MCF 10A (cell line): ENCODE data around the gene EDEM1. TPM values are rescaled to one million over a fixed set of nuclear protein-coding genes. Genes with fewer than 3 reads are reported as not detected.

Source experiments
- BruUV-seq: library from RNA; stranded (reverse); fragments of 400-500 nt; replicated peaks from 2 replicates; lab custom pipeline; 2021; lab: Mats Ljungman, UMichigan
- CTCF ChIA-PET: fragments of 300-600 bp; sonication (Branson Sonifier 250); formaldehyde crosslinking; extraction: SDS; loops from one replicate; lab custom pipeline; 2021; ENCODE audit warnings: antibody characterized with exemption, inconsistent platforms; lab: Yijun Ruan, JAX
- POLR2A ChIA-PET: fragments of 300-600, 350-650 bp; sonication (Branson Sonifier 250); formaldehyde crosslinking; extraction: SDS; loops from one replicate; lab custom pipeline; 2020; ENCODE audit warnings: antibody characterized with exemption, inconsistent platforms; lab: Yijun Ruan, JAX
- DNase-seq: peaks from one replicate; pipeline ENCODE4 v3.0.0-alpha.2; 2018; ENCODE audit not compliant: unreplicated experiment
- H3K27ac Mint-ChIP-seq: one replicate; pipeline ENCODE4 v1.8.0; 2022; ENCODE audit warnings: mild to moderate bottlenecking, low read depth, mixed read lengths; ENCODE audit not compliant: unreplicated experiment
- H3K27me3 Mint-ChIP-seq: one replicate; pipeline ENCODE4 v1.8.0; 2022; ENCODE audit warnings: mixed read lengths; ENCODE audit not compliant: insufficient read depth, unreplicated experiment
- H3K36me3 Mint-ChIP-seq: one replicate; pipeline ENCODE4 v1.8.0; 2022; ENCODE audit warnings: mild to moderate bottlenecking, moderate library complexity, mixed read lengths; ENCODE audit not compliant: insufficient read depth, unreplicated experiment
- H3K4me1 Mint-ChIP-seq: one replicate; pipeline ENCODE4 v1.8.0; 2022; ENCODE audit warnings: mixed read lengths; ENCODE audit not compliant: insufficient read depth, unreplicated experiment
- H3K4me3 Mint-ChIP-seq: one replicate; pipeline ENCODE4 v1.8.0; 2022; ENCODE audit warnings: mild to moderate bottlenecking, moderate library complexity, mixed read lengths; ENCODE audit not compliant: unreplicated experiment
- H3K9me3 Mint-ChIP-seq: one replicate; pipeline ENCODE4 v1.8.0; 2022; ENCODE audit warnings: mixed read lengths; ENCODE audit not compliant: unreplicated experiment
- intact Hi-C: fragments of 100-400 bp; cut with micrococcal nuclease; formaldehyde crosslinking; loops from 2 replicates; pipeline ENCODE4 v1.14.1; 2022
- total RNA-seq: library from RNA; stranded (reverse); gene quantifications from 2 replicates; pipeline ENCODE4 v1.2.3, GENCODE V29; 2022
- TF ChIP-seq, protein P1 (sequence below): fragments of 200-600 bp; IDR thresholded peaks from one replicate; pipeline ENCODE4 v1.8.0; 2022; ENCODE audit warnings: antibody characterized with exemption, mild to moderate bottlenecking; ENCODE audit not compliant: unreplicated experiment

The EDEM1 gene
- total RNA-seq, 1 experiment from 2014 or later: 114 TPM

DNA sequence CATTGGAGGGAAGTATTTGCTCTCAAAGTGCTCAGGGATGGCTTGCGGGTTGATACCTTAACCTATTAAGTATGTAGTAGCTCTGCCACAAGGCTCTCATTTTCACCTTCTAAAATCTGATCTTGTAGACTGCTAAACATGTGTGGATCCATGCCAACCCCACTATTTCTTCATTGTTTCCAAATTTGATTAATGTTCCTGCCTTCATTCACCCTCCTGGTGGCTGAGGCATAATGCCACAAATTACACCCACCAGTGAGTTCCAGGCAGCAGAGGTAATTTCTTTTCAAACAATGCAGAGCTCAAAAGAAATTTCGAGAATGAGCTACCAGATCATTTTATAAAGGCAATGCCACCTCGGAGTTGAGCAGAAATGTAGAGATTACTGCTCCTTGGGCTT lies 71.0 kb downstream of the EDEM1 start:
- CTCF ChIA-PET: no interaction called here
- no peaks in the 10 kb centered on the region for H3K9me3 Mint-ChIP-seq
- no peak for DNase-seq
- no TSS peak for BruUV-seq
- POLR2A ChIA-PET: interaction anchor here (0.6 to 1.0 kb wide), 2 partner anchors 8 to 65 kb away, joined by 3 to 4 read pairs; no protein-coding TSS in a partner anchor
- H3K27me3 Mint-ChIP-seq: no peaks in the 10 kb centered on the region
- no peaks in the 10 kb centered on the region for H3K4me1 Mint-ChIP-seq
- TF ChIP-seq, protein P1, sequence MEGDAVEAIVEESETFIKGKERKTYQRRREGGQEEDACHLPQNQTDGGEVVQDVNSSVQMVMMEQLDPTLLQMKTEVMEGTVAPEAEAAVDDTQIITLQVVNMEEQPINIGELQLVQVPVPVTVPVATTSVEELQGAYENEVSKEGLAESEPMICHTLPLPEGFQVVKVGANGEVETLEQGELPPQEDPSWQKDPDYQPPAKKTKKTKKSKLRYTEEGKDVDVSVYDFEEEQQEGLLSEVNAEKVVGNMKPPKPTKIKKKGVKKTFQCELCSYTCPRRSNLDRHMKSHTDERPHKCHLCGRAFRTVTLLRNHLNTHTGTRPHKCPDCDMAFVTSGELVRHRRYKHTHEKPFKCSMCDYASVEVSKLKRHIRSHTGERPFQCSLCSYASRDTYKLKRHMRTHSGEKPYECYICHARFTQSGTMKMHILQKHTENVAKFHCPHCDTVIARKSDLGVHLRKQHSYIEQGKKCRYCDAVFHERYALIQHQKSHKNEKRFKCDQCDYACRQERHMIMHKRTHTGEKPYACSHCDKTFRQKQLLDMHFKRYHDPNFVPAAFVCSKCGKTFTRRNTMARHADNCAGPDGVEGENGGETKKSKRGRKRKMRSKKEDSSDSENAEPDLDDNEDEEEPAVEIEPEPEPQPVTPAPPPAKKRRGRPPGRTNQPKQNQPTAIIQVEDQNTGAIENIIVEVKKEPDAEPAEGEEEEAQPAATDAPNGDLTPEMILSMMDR: no peak
- intact Hi-C loops: no loop called here
- H3K27ac Mint-ChIP-seq: no peak overlapping the region
- H3K4me3 Mint-ChIP-seq: no peak overlapping the region
- peaks cover 2% of the 10 kb centered on the region for H3K36me3 Mint-ChIP-seq

DNA sequence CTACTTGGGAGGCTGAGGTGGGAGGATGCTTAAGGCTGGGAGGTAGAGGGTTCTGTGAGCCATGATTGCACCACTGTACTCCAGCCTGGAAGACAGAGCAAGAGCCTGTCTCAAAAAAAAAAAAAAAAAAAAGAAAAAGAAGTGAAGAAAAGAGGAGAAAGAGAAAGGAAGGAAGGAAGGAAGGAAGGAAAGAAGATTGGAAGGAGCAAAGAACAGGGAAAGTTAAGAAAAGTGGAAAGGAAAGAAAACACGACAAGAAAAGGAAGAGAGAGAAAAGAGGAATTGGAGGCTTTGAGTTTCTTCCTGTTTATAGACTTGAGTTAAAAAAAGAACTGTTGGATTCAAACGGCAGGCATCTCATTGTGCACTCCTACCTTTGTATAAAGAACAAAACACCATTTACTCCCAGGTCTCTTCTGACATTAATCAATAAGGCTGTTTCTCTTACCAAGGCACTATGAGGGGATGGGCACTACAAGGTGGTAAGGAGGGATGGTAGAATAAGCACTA lies 73.5 kb downstream of the EDEM1 start:
- no peak for DNase-seq
- ChIA-PET POLR2A (interaction anchor here (1.5 kb wide), 1 partner anchor 10 kb away, joined by 6 read pairs; no protein-coding TSS in a partner anchor), CTCF (no interaction called here)
- TF ChIP-seq, protein P1: no peak
- Mint-ChIP-seq H3K27me3 (no peaks in the 10 kb centered on the region), H3K4me1 (no peaks in the 10 kb centered on the region), H3K36me3 (peaks cover 11% of the 10 kb centered on the region), H3K9me3 (no peaks in the 10 kb centered on the region), H3K27ac (no peak overlapping the region), H3K4me3 (no peak overlapping the region)
- intact Hi-C loops: no loop called here
- BruUV-seq: no TSS peak

DNA sequence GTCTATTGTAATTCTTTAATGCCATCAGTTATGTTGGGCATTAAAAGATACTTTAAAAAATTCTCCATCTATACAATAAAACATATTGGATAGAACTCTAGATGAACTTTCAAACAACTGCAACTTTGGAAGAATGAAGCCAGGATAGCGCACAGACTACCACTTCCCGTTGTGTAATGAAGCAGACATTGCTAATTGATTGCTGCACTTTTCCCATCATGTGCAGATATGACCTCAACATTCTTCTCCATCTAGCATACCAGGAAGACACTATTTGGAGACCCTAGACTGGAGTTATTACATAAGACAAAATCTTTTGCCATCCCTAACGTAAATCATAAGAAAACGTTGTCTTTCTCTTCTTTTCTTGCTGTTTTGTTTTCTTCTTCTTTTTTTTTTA lies 75.0 kb downstream of the EDEM1 start:
- intact Hi-C loops: no loop called here
- Mint-ChIP-seq H3K4me1 (no peaks in the 10 kb centered on the region), H3K9me3 (no peaks in the 10 kb centered on the region), H3K27me3 (no peaks in the 10 kb centered on the region), H3K27ac (no peak overlapping the region), H3K4me3 (no peak overlapping the region), H3K36me3 (peaks cover 11% of the 10 kb centered on the region)
- BruUV-seq: no TSS peak
- no peak for DNase-seq
- TF ChIP-seq, protein P1: no peak
- POLR2A ChIA-PET: no interaction called here
- CTCF ChIA-PET: interaction anchor here (0.7 kb wide), 1 partner anchor 606 kb away, joined by 3 read pairs; no protein-coding TSS in a partner anchor

DNA sequence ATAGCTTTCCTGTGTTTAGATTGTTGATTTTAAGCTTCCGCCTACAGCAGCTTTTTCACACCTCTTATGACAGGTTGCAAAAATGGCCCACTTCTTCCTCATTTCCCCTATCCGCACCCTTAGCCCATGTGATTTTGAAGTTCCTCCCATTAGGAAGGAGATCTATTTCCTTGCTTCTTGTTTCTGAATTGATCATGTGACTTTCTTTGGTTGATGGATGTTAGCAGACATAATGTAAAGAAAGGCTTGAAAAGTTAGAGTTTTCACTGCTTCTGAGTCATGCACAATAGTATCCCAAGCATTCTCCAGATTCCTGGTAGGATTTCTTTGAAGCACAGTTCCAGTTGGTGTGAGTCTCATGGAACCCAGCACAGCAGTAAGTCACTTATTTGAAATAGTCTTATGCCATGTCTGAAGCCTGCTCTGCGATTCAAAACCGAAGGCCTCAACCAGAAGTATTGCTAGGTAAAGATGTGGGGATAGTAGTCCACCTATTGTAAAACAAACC lies 76.6 kb downstream of the EDEM1 start:
- Mint-ChIP-seq H3K27me3 (no peaks in the 10 kb centered on the region), H3K27ac (no peak overlapping the region), H3K4me1 (no peaks in the 10 kb centered on the region), H3K4me3 (no peak overlapping the region), H3K36me3 (peaks cover 11% of the 10 kb centered on the region), H3K9me3 (no peaks in the 10 kb centered on the region)
- POLR2A ChIA-PET: no interaction called here
- intact Hi-C loops: no loop called here
- BruUV-seq: no TSS peak
- TF ChIP-seq, protein P1: no peak
- DNase-seq: no peak
- CTCF ChIA-PET: interaction anchor here (0.6 kb wide), 1 partner anchor 637 kb away, joined by 3 read pairs; no protein-coding TSS in a partner anchor
